GM23248 (cell line): Measurements from ENCODE around the gene VPS52. TPM values are rescaled to one million over a fixed set of nuclear protein-coding genes. Genes with fewer than 3 reads are reported as not detected.

Experiments used
- DNase-seq: peaks from one replicate; pipeline ENCODE4 v3.0.0-alpha.2; 2015
- H2AFZ ChIP-seq: fragments of 200-600 bp; sonication (generic); 2 replicates; pipeline ENCODE4 v1.6.1; 2016; ENCODE audit warnings: antibody characterized with exemption
- H3F3A ChIP-seq: fragments of 200-600 bp; sonication (generic); 2 replicates; pipeline ENCODE4 v1.6.1; 2016; ENCODE audit warnings: mild to moderate bottlenecking, antibody characterized with exemption, mixed run types; ENCODE audit not compliant: insufficient read depth
- H3K27ac ChIP-seq: fragments of 200-600 bp; sonication (generic); 2 replicates; pipeline ENCODE4 v1.5.1; 2016; ENCODE audit warnings: mild to moderate bottlenecking
- H3K27me3 ChIP-seq: fragments of 200-600 bp; sonication (generic); replicated peaks from 2 replicates; pipeline ENCODE4 v1.6.1; 2016; ENCODE audit warnings: mild to moderate bottlenecking; ENCODE audit not compliant: insufficient read depth
- H3K36me3 ChIP-seq: fragments of 200-600 bp; sonication (generic); 2 replicates; pipeline ENCODE4 v1.6.1; 2016; ENCODE audit warnings: low read depth, mild to moderate bottlenecking
- H3K4me1 ChIP-seq: fragments of 200-600 bp; sonication (generic); 2 replicates; pipeline ENCODE4 v1.6.1; 2016; ENCODE audit warnings: mild to moderate bottlenecking; ENCODE audit not compliant: insufficient read depth
- H3K4me2 ChIP-seq: fragments of 200-600 bp; sonication (generic); one replicate; pipeline ENCODE4 v1.6.1; 2016; ENCODE audit warnings: mild to moderate bottlenecking; ENCODE audit not compliant: unreplicated experiment
- H3K4me3 ChIP-seq: fragments of 200-600 bp; sonication (generic); 2 replicates; pipeline ENCODE4 v1.5.1; 2016; ENCODE audit warnings: mild to moderate bottlenecking
- H3K79me2 ChIP-seq: fragments of 200-600 bp; sonication (generic); 2 replicates; pipeline ENCODE4 v1.6.1; 2016; ENCODE audit warnings: mild to moderate bottlenecking; ENCODE audit not compliant: insufficient read depth
- H3K9ac ChIP-seq: fragments of 200-600 bp; sonication (generic); 2 replicates; pipeline ENCODE4 v1.6.1; 2016; ENCODE audit warnings: mild to moderate bottlenecking
- H3K9me2 ChIP-seq: fragments of 200-600 bp; sonication (generic); 2 replicates; pipeline ENCODE4 v1.6.1; 2016; ENCODE audit warnings: mixed run types, mild to moderate bottlenecking, moderate library complexity; ENCODE audit not compliant: insufficient read depth
- H3K9me3 ChIP-seq: fragments of 200-600 bp; sonication (generic); one replicate; pipeline ENCODE4 v1.6.1; 2017; ENCODE audit warnings: low read depth
- H4K20me1 ChIP-seq: fragments of 200-600 bp; sonication (generic); 2 replicates; pipeline ENCODE4 v1.6.0; 2016; ENCODE audit not compliant: insufficient read depth
- EZH2 ChIP-seq: fragments of 200-600 bp; sonication (generic); IDR thresholded peaks from 2 replicates; pipeline ENCODE4 v1.6.1; 2018; ENCODE audit warnings: antibody characterized with exemption, mild to moderate bottlenecking; ENCODE audit not compliant: insufficient read depth, poor library complexity, severe bottlenecking
- EZH2phosphoT487 ChIP-seq: fragments of 200-600 bp; sonication (generic); IDR thresholded peaks from 2 replicates; pipeline ENCODE4 v1.6.1; 2018; ENCODE audit warnings: antibody characterized with exemption, moderate library complexity, mild to moderate bottlenecking, low read depth; ENCODE audit not compliant: insufficient read depth
- WGBS, 2 experiments: methylation state at CpG; one replicate each; pipeline ENCODE4 v1.1.6; 2015 to 2017; ENCODE audit warnings: low lambda C conversion rate in 2 of 2, low coverage in 1 of 2; ENCODE audit errors: missing lambda C conversion rate in 2 of 2; 5-methylcytosine and 5-hydroxymethylcytosine counted together
- in situ Hi-C: fragments of 300-500 bp; cut with MboI; formaldehyde crosslinking; loops from 2 replicates; pipeline ENCODE4 v1.15.0; 2020
- polyA plus RNA-seq: library from polyadenylated mRNA; unstranded; fragments of >200 nt; fragmentation: Nextera tagmentation; extraction: Ambion mirVana; gene quantifications from 2 replicates; pipeline ENCODE4 v1.2.1, GENCODE V29; 2016
- total RNA-seq: library from RNA; depleted of rRNA; stranded (reverse); fragments of >200 nt; shearing (Covaris generic); gene quantifications from 2 replicates; pipeline ENCODE4 v1.2.3, GENCODE V29; 2014

VPS52 gene
- total and polyA plus RNA-seq, 2 experiments from 2014 or later, result 32.3 to 33.9 TPM

- WGBS, 2 experiments, result 74 to 76% methylated on average over 6 of the region's 6 CpGs
Observed at GRCh38 chr6:33217246-33217645, 54.4 kb downstream of the VPS52 start.

GRCh38 chr6:33216117-33216649 is 55.5 kb downstream of the VPS52 start:
- H3K27me3 ChIP-seq, result peaks cover 6% of the 10 kb centered on the region; the same call in 1 of the 2 replicates
- H3K9me2 ChIP-seq, result no peaks in the 10 kb centered on the region
- H4K20me1 ChIP-seq, result no peaks in the 10 kb centered on the region
- no peak for DNase-seq
- no peak overlapping the region for H3K4me2 ChIP-seq
- no peak overlapping the region for H3K4me3 ChIP-seq
- H3K4me1 ChIP-seq, result peaks cover 10% of the 10 kb centered on the region
- H3K9me3 ChIP-seq, result no peaks in the 10 kb centered on the region
- H2AFZ ChIP-seq, result no peak overlapping the region
- no peak overlapping the region for H3K27ac ChIP-seq
- no peak overlapping the region for H3K9ac ChIP-seq
- in situ Hi-C loops, result no loop called here
- peaks cover 9% of the 10 kb centered on the region; the same call in 1 of the 2 replicates for H3F3A ChIP-seq
- WGBS, 2 experiments, result 95 to 98% methylated on average over 4 of the region's 4 CpGs
- TF ChIP-seq EZH2 (no peak), EZH2phosphoT487 (no peak)
- no peaks in the 10 kb centered on the region for H3K36me3 ChIP-seq
- no peaks in the 10 kb centered on the region for H3K79me2 ChIP-seq

More at GRCh38 chr6:33217246-33217645, 54.4 kb downstream of the VPS52 start:
- no peak overlapping the region for H3K9ac ChIP-seq
- no peak for TF ChIP-seq EZH2
- TF ChIP-seq EZH2phosphoT487, result no peak
- H3K27me3 ChIP-seq, result peaks cover 7% of the 10 kb centered on the region; the same call in 1 of the 2 replicates
- H3K4me1 ChIP-seq, result peaks cover 7% of the 10 kb centered on the region
- in situ Hi-C loops, result no loop called here
- no peak for DNase-seq
- no peak overlapping the region for H2AFZ ChIP-seq
- no peaks in the 10 kb centered on the region for H3K79me2 ChIP-seq
- H4K20me1 ChIP-seq, result no peaks in the 10 kb centered on the region
- H3K27ac ChIP-seq, result no peak overlapping the region
- H3K9me2 ChIP-seq, result no peaks in the 10 kb centered on the region
- H3K36me3 ChIP-seq, result no peaks in the 10 kb centered on the region
- H3K4me3 ChIP-seq, result no peak overlapping the region
- H3K4me2 ChIP-seq, result no peak overlapping the region
- H3F3A ChIP-seq, result peaks cover 9% of the 10 kb centered on the region; the same call in 1 of the 2 replicates
- no peaks in the 10 kb centered on the region for H3K9me3 ChIP-seq

- Histone ChIP-seq H3F3A (peaks cover 9% of the 10 kb centered on the region; the same call in 1 of the 2 replicates), H3K9me3 (no peaks in the 10 kb centered on the region), H3K4me1 (peaks cover 10% of the 10 kb centered on the region), H3K4me2 (no peak overlapping the region), H3K27me3 (no peaks in the 10 kb centered on the region), H3K27ac (no peak overlapping the region), H3K79me2 (no peaks in the 10 kb centered on the region), H2AFZ (no peak overlapping the region), H3K9ac (no peak overlapping the region), H3K36me3 (0 out of 2 replicates have a peak, but pooled peaks cover 2% of the 10 kb centered on the region), H3K4me3 (no peak overlapping the region), H4K20me1 (no peaks in the 10 kb centered on the region), H3K9me2 (no peaks in the 10 kb centered on the region)
- WGBS, 2 experiments, result 66% methylated on average over 8 to 9 of the region's 9 CpGs
- in situ Hi-C loops, result no loop called here
- TF ChIP-seq EZH2 (no peak), EZH2phosphoT487 (no peak)
- no peak for DNase-seq
Observed at GRCh38 chr6:33215271-33216116, 56.2 kb downstream of the VPS52 start.

GRCh38 chr6:33213989-33214335 is 57.7 kb downstream of the VPS52 start:
- no peaks in the 10 kb centered on the region for H3K27me3 ChIP-seq
- TF ChIP-seq EZH2 (no peak), EZH2phosphoT487 (no peak)
- peak overlapping the region; percentile 78 for H3K4me3 ChIP-seq
- H2AFZ ChIP-seq, result peak overlapping the region; percentile 66
- DNase-seq, result no peak
- H3K4me2 ChIP-seq, result peak overlapping the region; percentile 98
- peaks cover 1% of the 10 kb centered on the region; the same call in 1 of the 2 replicates for H3K79me2 ChIP-seq
- H3K4me1 ChIP-seq, result peaks cover 10% of the 10 kb centered on the region
- in situ Hi-C loops, result no loop called here
- H4K20me1 ChIP-seq, result no peaks in the 10 kb centered on the region
- H3K9ac ChIP-seq, result peak overlapping the region; percentile 66
- 14 to 20% methylated on average over 5 to 9 of the region's 9 CpGs for WGBS, 2 experiments
- no peaks in the 10 kb centered on the region for H3K9me3 ChIP-seq
- H3K27ac ChIP-seq, result no peak overlapping the region
- H3K36me3 ChIP-seq, result 0 out of 2 replicates have a peak, but pooled peaks cover 5% of the 10 kb centered on the region
- H3F3A ChIP-seq, result peaks cover 12% of the 10 kb centered on the region; the same call in 1 of the 2 replicates
- no peaks in the 10 kb centered on the region for H3K9me2 ChIP-seq
